GM12872 (cell line): ENCODE results near the gene SLMAP.

ENCODE experiments used
- TF ChIP-seq, protein P1 (sequence below): IDR thresholded peaks from 3 replicates; pipeline ENCODE4 v1.5.1; 2011; ENCODE audit warnings: low read depth, mild to moderate bottlenecking, low read length, moderate library complexity; ENCODE audit not compliant: insufficient read depth

SLMAP gene

DNA sequence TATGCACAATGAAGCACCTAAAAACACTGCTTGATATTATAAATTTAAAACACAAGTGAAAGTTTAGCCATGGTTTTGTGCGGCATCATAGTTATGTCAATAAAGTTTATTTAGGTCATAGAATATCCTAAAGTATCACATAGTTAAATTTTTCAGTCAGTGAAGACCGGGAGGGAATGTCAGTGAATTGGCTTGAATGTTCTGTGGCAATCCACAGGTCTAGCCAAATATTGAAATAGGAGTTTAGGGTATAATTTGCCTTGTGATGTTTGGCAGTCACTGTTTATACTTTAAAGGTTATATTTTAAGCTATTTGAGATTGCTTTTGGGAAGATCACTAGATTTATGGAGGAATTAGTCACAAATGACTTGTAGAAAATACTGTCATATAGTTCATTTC is 172.4 kb downstream of the SLMAP start:
- TF ChIP-seq, protein P1, sequence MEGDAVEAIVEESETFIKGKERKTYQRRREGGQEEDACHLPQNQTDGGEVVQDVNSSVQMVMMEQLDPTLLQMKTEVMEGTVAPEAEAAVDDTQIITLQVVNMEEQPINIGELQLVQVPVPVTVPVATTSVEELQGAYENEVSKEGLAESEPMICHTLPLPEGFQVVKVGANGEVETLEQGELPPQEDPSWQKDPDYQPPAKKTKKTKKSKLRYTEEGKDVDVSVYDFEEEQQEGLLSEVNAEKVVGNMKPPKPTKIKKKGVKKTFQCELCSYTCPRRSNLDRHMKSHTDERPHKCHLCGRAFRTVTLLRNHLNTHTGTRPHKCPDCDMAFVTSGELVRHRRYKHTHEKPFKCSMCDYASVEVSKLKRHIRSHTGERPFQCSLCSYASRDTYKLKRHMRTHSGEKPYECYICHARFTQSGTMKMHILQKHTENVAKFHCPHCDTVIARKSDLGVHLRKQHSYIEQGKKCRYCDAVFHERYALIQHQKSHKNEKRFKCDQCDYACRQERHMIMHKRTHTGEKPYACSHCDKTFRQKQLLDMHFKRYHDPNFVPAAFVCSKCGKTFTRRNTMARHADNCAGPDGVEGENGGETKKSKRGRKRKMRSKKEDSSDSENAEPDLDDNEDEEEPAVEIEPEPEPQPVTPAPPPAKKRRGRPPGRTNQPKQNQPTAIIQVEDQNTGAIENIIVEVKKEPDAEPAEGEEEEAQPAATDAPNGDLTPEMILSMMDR: no peak

DNA sequence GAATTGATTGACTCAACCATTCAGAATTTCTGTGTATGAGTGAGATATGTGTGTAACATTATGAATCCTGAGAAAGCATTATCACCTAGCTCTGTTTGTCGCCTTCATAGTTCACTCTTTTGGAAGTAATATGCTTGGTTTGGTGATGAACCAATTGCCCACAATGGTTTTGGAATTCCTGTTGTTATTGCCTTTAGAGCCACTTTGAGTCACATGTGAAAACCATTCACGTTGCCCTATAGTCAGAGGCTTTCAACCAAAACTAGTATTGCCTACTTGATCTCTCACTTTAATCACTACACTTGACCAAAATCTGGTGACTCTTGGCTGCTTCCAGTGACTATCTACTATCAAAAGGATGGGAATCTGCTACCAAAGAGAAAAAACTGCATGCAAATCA is 173.9 kb downstream of the SLMAP start:
- TF ChIP-seq, protein P1: no peak

DNA sequence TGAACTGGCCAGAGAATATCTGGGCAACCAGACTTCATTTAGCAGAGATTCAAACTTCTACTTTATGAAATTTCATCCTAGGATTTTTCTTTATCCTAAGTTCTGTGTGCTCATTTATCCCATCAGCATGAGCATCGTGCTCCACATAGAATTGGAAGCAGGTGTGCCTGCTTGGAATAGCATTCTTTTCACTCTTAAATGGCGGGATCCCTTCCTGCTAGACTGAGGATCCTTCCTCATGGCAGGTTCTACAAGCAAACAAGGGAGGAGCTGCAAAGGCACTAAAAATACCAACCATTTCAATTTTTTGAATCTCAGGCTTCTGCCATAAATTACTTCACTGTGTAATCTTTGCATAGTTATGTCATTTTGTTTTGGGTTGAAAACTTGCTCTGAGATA is 177.5 kb downstream of the SLMAP start:
- TF ChIP-seq, protein P1: no peak

DNA sequence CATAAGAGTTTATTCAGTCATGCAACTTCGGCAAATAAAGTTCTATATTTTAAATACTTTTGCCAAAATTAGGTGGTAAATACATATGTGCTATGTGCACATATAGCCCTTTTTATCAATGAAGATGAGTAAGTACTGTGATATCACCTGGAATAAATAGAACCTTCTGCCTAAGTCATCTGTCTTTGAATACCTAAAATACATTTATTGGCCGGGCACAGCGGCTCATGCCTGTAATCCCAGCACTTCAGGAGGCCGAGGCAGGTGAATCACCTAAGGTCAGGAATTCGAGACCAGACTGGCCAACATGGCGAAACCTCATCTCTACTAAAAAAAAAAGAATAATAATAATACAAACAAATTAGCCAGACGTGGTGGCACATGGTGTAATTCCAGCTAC is 178.3 kb downstream of the SLMAP start:
- TF ChIP-seq, protein P1: no peak

DNA sequence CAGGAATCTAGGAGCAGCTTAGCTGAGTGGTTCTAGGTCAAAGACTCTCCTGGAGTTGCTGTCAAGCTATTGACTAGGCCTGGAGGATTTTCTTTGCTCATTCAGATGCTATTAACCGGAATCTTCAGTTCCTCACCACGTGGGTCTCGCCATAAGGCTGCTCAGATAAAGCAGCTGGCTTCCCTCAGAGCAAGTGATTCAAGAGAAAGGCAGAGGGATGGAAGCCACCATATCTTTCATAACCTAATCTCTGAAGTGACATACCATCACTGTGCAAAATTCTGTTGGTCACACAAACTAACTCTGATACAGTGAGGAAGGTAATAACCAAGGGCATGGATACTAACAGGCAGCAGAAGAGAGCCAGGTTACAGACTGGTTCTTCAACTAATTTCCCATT is 179.4 kb downstream of the SLMAP start:
- TF ChIP-seq, protein P1: no peak

DNA sequence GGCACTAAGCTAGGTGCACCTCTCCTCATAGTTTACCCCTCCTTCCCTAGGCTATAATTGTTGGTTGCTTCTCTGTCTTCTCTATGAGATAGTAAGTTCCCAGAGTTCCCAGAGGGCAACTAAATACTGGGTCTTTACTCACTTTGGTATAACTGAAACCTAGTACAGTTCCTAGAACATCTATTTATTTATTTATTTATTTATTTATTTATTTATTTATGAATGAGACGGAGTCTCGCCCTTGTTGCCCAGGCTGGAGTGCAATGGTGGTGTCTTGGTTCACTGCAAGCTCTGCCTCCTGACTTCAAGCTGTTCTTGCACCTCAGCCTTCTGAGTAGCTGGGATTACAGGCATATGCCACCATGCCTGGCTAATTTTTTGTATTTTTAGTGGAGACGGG is 181.0 kb downstream of the SLMAP start:
- TF ChIP-seq, protein P1: no peak

DNA sequence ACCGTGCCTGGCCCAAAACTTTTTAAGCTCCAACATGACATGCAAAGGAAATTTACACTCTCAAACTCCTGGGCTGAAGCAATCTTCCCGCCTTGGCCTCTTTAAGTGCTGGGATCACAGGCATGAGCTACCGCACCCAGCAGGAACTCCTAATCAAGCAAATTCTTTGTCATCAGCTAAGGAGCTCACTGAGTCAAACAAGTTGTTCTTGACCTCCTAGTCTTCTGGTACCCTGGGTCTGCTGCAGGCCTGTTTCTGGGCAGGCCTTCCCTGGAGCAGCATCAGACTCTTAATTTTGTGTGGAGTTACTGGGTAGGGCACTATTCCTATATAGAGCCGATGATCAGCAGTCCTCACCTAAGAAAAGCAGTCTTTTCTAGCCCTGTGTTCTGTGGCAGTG is 183.7 kb downstream of the SLMAP start:
- TF ChIP-seq, protein P1: no peak

DNA sequence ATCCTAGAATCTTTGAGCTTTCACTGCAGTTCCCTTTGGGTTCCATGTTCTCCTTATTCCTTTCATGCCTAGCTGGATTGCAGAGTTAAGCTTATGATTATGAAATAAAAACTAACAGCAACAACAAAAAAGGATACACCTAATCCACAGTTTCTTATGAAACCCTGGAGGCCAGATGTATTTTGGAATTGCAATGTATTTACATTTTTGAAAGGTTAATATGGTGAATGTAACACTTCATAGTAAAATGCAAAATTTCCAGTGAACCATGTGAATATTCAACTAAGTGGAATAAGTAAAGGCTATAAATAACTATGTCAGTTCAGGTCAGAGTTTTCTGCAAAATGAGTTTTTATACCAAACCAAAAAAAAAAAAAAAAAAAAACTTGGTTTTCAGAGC is 186.3 kb downstream of the SLMAP start:
- TF ChIP-seq, protein P1: no peak
